ENCODE data around the gene U2SURP.
"Not testable (repeated sequence)": the region's sequence is repeated elsewhere in the genome, so short reads cannot be mapped to it uniquely, and the experiment has no call there.

Gene U2SURP

GRCh38 chr3:143014921-143015320 lies 13.6 kb downstream of the U2SURP start:
- DNase-seq (ENCODE audit: low spot score): no peak
- no peaks in the 10 kb centered on the region for H3K27me3 Mint-ChIP-seq (ENCODE audit: low read depth)
- no peaks in the 10 kb centered on the region for H3K9me3 Mint-ChIP-seq
- H3K27ac Mint-ChIP-seq: no peak overlapping the region
- H3K4me3 Mint-ChIP-seq: no peak overlapping the region
- peaks cover 37% of the 10 kb centered on the region for H3K36me3 Mint-ChIP-seq (ENCODE audit: low read depth)
- peaks cover 29% of the 10 kb centered on the region for H3K4me1 Mint-ChIP-seq (ENCODE audit: low read depth)

DNA sequence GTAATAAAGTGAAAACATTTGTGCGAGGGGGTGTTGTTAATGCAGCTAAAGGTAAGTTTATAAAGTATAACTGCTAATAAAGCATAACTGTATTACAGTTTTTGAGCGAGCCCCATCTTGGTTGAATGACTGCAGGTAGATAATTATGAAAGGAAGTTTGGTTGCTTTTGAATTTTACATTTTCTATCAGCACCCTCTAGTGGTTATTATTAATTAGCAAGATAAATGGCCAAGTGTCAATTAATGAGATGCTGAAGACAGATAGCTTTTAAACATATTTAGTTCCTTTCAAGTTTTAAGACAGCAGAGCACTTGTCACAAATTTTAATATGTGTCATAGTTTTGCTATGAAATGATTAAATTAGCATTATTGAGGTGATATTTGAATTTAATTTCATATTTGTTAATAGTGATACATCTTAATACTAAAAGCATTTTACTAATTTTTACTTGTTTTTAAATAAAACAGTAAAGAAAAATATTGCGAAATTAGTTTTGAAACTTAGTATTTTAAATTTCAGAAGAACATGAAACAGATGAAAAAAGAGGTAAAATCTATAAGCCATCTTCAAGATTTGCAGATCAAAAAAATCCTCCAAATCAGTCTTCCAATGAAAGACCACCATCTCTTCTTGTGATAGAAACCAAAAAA lies 15.1 kb downstream of the U2SURP start:
- H3K27me3 Mint-ChIP-seq (ENCODE audit: low read depth): no peaks in the 10 kb centered on the region
- no peak overlapping the region for H3K4me3 Mint-ChIP-seq
- H3K9me3 Mint-ChIP-seq: no peaks in the 10 kb centered on the region
- peaks cover 19% of the 10 kb centered on the region for H3K4me1 Mint-ChIP-seq (ENCODE audit: low read depth)
- peaks cover 47% of the 10 kb centered on the region for H3K36me3 Mint-ChIP-seq (ENCODE audit: low read depth)
- DNase-seq (ENCODE audit: low spot score): no peak
- H3K27ac Mint-ChIP-seq: no peak overlapping the region

GRCh38 chr3:143024351-143024960 lies 23.1 kb downstream of the U2SURP start:
- peaks cover 61% of the 10 kb centered on the region for H3K36me3 Mint-ChIP-seq (ENCODE audit: low read depth)
- no peak overlapping the region for H3K4me3 Mint-ChIP-seq
- no peak for DNase-seq (ENCODE audit: low spot score)
- no peaks in the 10 kb centered on the region for H3K4me1 Mint-ChIP-seq (ENCODE audit: low read depth)
- no peaks in the 10 kb centered on the region for H3K27me3 Mint-ChIP-seq (ENCODE audit: low read depth)
- H3K9me3 Mint-ChIP-seq: no peaks in the 10 kb centered on the region
- no peak overlapping the region for H3K27ac Mint-ChIP-seq

GRCh38 chr3:143031327-143031726 lies 30.0 kb downstream of the U2SURP start:
- no peak for DNase-seq (ENCODE audit: low spot score)
- Mint-ChIP-seq H3K27ac (no peak overlapping the region), H3K4me1 (ENCODE audit: low read depth) (peaks cover 8% of the 10 kb centered on the region), H3K4me3 (no peak overlapping the region), H3K36me3 (ENCODE audit: low read depth) (peaks cover 50% of the 10 kb centered on the region), H3K27me3 (ENCODE audit: low read depth) (no peaks in the 10 kb centered on the region), H3K9me3 (no peaks in the 10 kb centered on the region)

- not testable (repeated sequence) for H3K27ac Mint-ChIP-seq; H3K9me3 Mint-ChIP-seq; DNase-seq (ENCODE audit: low spot score); H3K27me3 Mint-ChIP-seq (ENCODE audit: low read depth); H3K4me3 Mint-ChIP-seq
- peaks cover 53% of the 10 kb centered on the region for H3K36me3 Mint-ChIP-seq (ENCODE audit: low read depth)
- H3K4me1 Mint-ChIP-seq (ENCODE audit: low read depth): peaks cover 12% of the 10 kb centered on the region
These were observed 30.5 kb downstream of the U2SURP start for GRCh38 chr3:143031796-143032387.

- H3K4me1 Mint-ChIP-seq (ENCODE audit: low read depth): peaks cover 12% of the 10 kb centered on the region
- peaks cover 46% of the 10 kb centered on the region for H3K36me3 Mint-ChIP-seq (ENCODE audit: low read depth)
- no peak overlapping the region for H3K27ac Mint-ChIP-seq
- no peak for DNase-seq (ENCODE audit: low spot score)
- H3K9me3 Mint-ChIP-seq: no peaks in the 10 kb centered on the region
- no peak overlapping the region for H3K4me3 Mint-ChIP-seq
- H3K27me3 Mint-ChIP-seq (ENCODE audit: low read depth): no peaks in the 10 kb centered on the region
These were observed 34.3 kb downstream of the U2SURP start for GRCh38 chr3:143035466-143036211.

GRCh38 chr3:143036557-143036956 lies 35.2 kb downstream of the U2SURP start:
- Mint-ChIP-seq H3K27ac (peak overlapping the region; percentile 83), H3K4me3 (no peak overlapping the region), H3K27me3 (ENCODE audit: low read depth) (no peaks in the 10 kb centered on the region), H3K36me3 (ENCODE audit: low read depth) (peaks cover 39% of the 10 kb centered on the region), H3K4me1 (ENCODE audit: low read depth) (peaks cover 12% of the 10 kb centered on the region), H3K9me3 (no peaks in the 10 kb centered on the region)
- no peak for DNase-seq (ENCODE audit: low spot score)

GRCh38 chr3:143037867-143038266 lies 36.5 kb downstream of the U2SURP start:
- Mint-ChIP-seq H3K4me1 (ENCODE audit: low read depth) (peaks cover 12% of the 10 kb centered on the region), H3K27me3 (ENCODE audit: low read depth) (no peaks in the 10 kb centered on the region), H3K36me3 (ENCODE audit: low read depth) (peaks cover 36% of the 10 kb centered on the region), H3K4me3 (no peak overlapping the region), H3K9me3 (no peaks in the 10 kb centered on the region), H3K27ac (no peak overlapping the region)
- DNase-seq (ENCODE audit: low spot score): no peak

DNA sequence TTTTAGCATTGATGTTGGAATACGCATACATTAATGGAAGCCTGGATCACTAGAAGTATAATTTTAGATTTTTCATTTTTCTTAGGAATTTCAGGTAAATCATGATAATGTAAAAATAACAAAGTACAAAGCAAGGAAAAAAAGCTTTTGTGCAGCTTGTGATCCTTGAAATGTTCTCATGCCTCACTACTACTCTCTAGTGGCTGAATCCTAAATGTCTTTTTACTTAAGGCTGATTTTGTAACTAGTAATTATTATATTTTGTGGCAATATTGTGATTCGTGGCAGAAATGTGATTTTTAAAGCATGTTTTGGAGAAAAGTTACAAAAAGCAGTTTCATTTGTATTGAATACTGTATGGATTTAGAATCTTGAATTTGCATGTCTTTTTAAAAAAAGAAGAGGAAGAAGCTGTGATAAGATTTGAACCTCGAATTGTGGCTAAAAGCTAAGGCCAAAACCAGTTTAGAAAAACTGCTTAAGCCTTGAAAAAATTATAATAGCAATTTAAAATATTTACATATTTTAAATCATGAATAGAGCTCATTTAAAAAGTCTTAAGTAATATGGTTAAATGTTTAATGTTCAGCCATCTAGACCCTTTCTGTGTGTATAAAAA lies 39.0 kb downstream of the U2SURP start:
- no peaks in the 10 kb centered on the region for H3K9me3 Mint-ChIP-seq
- no peak overlapping the region for H3K27ac Mint-ChIP-seq
- no peak for DNase-seq (ENCODE audit: low spot score)
- H3K4me1 Mint-ChIP-seq (ENCODE audit: low read depth): peaks cover 10% of the 10 kb centered on the region
- H3K36me3 Mint-ChIP-seq (ENCODE audit: low read depth): peaks cover 40% of the 10 kb centered on the region
- H3K27me3 Mint-ChIP-seq (ENCODE audit: low read depth): no peaks in the 10 kb centered on the region
- H3K4me3 Mint-ChIP-seq: no peak overlapping the region

GRCh38 chr3:143041903-143042302 lies 40.5 kb downstream of the U2SURP start:
- no peaks in the 10 kb centered on the region for H3K9me3 Mint-ChIP-seq
- H3K4me1 Mint-ChIP-seq (ENCODE audit: low read depth): no peaks in the 10 kb centered on the region
- no peak for DNase-seq (ENCODE audit: low spot score)

DNA sequence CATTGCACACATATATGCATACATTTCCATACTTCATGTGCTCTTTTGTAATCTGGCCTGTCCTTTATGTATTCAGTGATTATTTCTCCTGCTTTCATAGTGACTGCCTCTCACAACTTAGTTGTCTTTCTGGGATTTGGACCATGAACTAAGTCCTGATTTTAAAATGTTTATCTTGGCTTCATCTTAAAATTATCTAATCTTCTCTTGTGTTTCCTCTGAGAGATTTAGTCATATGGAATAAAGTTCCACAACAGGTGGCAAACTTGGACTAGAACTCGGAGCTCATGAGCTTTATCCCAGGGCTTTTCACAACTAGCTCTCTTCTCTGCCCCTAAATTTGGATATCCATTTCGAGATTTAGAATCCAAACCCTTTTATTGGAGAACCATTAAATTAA lies 44.3 kb downstream of the U2SURP start:
- Mint-ChIP-seq H3K4me3 (no peak overlapping the region), H3K36me3 (ENCODE audit: low read depth) (peaks cover 34% of the 10 kb centered on the region), H3K27me3 (ENCODE audit: low read depth) (no peaks in the 10 kb centered on the region), H3K9me3 (no peaks in the 10 kb centered on the region), H3K4me1 (ENCODE audit: low read depth) (no peaks in the 10 kb centered on the region), H3K27ac (no peak overlapping the region)
- DNase-seq (ENCODE audit: low spot score): no peak

More at GRCh38 chr3:143041903-143042302, 40.5 kb downstream of the U2SURP start:
- Mint-ChIP-seq H3K27ac (no peak overlapping the region), H3K27me3 (ENCODE audit: low read depth) (no peaks in the 10 kb centered on the region), H3K4me3 (no peak overlapping the region), H3K36me3 (ENCODE audit: low read depth) (peaks cover 36% of the 10 kb centered on the region)

DNA sequence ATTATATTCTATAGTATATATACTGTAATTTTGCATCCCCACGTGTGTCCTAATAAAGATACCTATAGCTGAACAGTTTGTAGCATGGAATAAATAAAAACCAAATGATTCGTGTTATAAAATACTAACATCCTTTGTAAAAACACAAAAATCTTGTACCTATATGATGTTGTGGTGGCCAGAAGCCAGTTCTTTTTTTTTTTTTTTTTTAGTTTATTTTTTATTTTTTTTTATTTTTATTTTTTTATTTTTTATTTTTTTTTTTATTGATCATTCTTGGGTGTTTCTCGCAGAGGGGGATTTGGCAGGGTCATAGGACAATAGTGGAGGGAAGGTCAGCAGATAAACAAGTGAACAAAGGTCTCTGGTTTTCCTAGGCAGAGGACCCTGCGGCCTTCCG lies 44.7 kb downstream of the U2SURP start:
- H3K4me1 Mint-ChIP-seq (ENCODE audit: low read depth); H3K9me3 Mint-ChIP-seq; H3K27ac Mint-ChIP-seq; H3K4me3 Mint-ChIP-seq; DNase-seq (ENCODE audit: low spot score); H3K27me3 Mint-ChIP-seq (ENCODE audit: low read depth): not testable (repeated sequence)
- peaks cover 37% of the 10 kb centered on the region for H3K36me3 Mint-ChIP-seq (ENCODE audit: low read depth)

GRCh38 chr3:143054011-143054410 lies 52.6 kb downstream of the U2SURP start:
- DNase-seq (ENCODE audit: low spot score): no peak
- Mint-ChIP-seq H3K36me3 (ENCODE audit: low read depth) (peaks cover 58% of the 10 kb centered on the region), H3K4me3 (no peak overlapping the region), H3K4me1 (ENCODE audit: low read depth) (peaks cover 3% of the 10 kb centered on the region), H3K9me3 (no peaks in the 10 kb centered on the region), H3K27me3 (ENCODE audit: low read depth) (no peaks in the 10 kb centered on the region), H3K27ac (no peak overlapping the region)

- peaks cover 19% of the 10 kb centered on the region for H3K4me1 Mint-ChIP-seq (ENCODE audit: low read depth)
- H3K36me3 Mint-ChIP-seq (ENCODE audit: low read depth): peaks cover 55% of the 10 kb centered on the region
- no peak for DNase-seq (ENCODE audit: low spot score)
- H3K27ac Mint-ChIP-seq: no peak overlapping the region
- H3K4me3 Mint-ChIP-seq: no peak overlapping the region
- H3K27me3 Mint-ChIP-seq (ENCODE audit: low read depth): no peaks in the 10 kb centered on the region
- H3K9me3 Mint-ChIP-seq: no peaks in the 10 kb centered on the region
These were observed 55.0 kb downstream of the U2SURP start for GRCh38 chr3:143056372-143056771.

All from T-helper 2 cell treated with Interferon-gamma antibody and Interleukin-4, amounts not matched to agents 5 μg/mL and 100 μg/mL, for 36 hours (primary cell).